Liver (tissue), 3 donors: ENCODE results near the gene HRH2.

Source experiments
- EGR1 ChIP-seq, 2 donors: IDR thresholded peaks; 2 replicates each; pipeline ENCODE4 v1.6.1; 2016 to 2018; ENCODE audit warnings: antibody characterized with exemption in 2 of 2, low read depth in 2 of 2
- GABPA ChIP-seq, 2 donors: IDR thresholded peaks in 1 of 2; conservative IDR thresholded peaks in 1 of 2; 2 replicates each; pipeline ENCODE4 v1.6.1; 2016; ENCODE audit warnings: antibody characterized with exemption in 2 of 2, mild to moderate bottlenecking in 1 of 2, moderate library complexity in 1 of 2
- NR2F2 ChIP-seq: IDR thresholded peaks from 2 replicates; pipeline ENCODE4 v1.6.1; 2016; ENCODE audit warnings: antibody characterized with exemption
- SP1 ChIP-seq: IDR thresholded peaks from 2 replicates; pipeline ENCODE4 v1.6.1; 2018; ENCODE audit warnings: antibody characterized with exemption, mild to moderate bottlenecking
- TAF1 ChIP-seq: conservative IDR thresholded peaks from 2 replicates; pipeline ENCODE4 v1.6.1; 2016; ENCODE audit warnings: antibody characterized with exemption, mild to moderate bottlenecking
- YY1 ChIP-seq: IDR thresholded peaks from 2 replicates; pipeline ENCODE4 v1.6.1; 2016; ENCODE audit warnings: antibody characterized with exemption, mild to moderate bottlenecking
- TF ChIP-seq, protein P1 (sequence below): fragments of 150-350 bp; IDR thresholded peaks from 2 replicates; pipeline ENCODE4 v1.5.1; 2017; ENCODE audit warnings: improper control_type of control experiment, low read depth, low read length; ENCODE audit not compliant: missing input control
- TF ChIP-seq, protein P2 (sequence below): IDR thresholded peaks from 2 replicates; pipeline ENCODE4 v1.6.1; 2016; ENCODE audit warnings: antibody characterized with exemption
- TF ChIP-seq, protein P3 (sequence below): IDR thresholded peaks from 2 replicates; pipeline ENCODE4 v1.6.1; 2016; ENCODE audit warnings: antibody characterized with exemption, mild to moderate bottlenecking
- donor health status: healthy.
- donor health status: healthy.

DNA sequence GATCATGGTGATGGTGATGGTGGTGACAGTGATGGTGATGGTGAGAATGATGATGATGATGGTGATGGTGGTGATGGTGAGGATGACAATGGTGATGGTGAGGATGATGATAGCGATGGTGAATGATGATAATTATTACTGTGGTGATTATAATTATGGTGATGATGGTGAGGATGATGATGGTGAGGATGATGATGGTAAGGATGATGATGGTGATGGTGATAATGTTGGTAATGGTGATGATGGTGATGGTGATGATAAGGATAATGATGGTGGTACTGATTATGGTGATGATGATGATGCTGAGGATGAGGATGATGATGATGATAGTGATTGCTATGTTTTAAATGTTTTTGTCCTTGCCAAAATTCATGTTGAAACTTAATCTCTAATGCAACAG, 37.3 kb upstream of the HRH2 start:
- no peak for TF ChIP-seq NR2F2
- no peak for TF ChIP-seq SP1
- TF ChIP-seq, protein P1, sequence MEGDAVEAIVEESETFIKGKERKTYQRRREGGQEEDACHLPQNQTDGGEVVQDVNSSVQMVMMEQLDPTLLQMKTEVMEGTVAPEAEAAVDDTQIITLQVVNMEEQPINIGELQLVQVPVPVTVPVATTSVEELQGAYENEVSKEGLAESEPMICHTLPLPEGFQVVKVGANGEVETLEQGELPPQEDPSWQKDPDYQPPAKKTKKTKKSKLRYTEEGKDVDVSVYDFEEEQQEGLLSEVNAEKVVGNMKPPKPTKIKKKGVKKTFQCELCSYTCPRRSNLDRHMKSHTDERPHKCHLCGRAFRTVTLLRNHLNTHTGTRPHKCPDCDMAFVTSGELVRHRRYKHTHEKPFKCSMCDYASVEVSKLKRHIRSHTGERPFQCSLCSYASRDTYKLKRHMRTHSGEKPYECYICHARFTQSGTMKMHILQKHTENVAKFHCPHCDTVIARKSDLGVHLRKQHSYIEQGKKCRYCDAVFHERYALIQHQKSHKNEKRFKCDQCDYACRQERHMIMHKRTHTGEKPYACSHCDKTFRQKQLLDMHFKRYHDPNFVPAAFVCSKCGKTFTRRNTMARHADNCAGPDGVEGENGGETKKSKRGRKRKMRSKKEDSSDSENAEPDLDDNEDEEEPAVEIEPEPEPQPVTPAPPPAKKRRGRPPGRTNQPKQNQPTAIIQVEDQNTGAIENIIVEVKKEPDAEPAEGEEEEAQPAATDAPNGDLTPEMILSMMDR, result no peak
- no peak for TF ChIP-seq TAF1
- TF ChIP-seq, protein P2, sequence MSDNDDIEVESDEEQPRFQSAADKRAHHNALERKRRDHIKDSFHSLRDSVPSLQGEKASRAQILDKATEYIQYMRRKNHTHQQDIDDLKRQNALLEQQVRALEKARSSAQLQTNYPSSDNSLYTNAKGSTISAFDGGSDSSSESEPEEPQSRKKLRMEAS, result no peak
- TF ChIP-seq YY1, result no peak
- TF ChIP-seq, protein P3, sequence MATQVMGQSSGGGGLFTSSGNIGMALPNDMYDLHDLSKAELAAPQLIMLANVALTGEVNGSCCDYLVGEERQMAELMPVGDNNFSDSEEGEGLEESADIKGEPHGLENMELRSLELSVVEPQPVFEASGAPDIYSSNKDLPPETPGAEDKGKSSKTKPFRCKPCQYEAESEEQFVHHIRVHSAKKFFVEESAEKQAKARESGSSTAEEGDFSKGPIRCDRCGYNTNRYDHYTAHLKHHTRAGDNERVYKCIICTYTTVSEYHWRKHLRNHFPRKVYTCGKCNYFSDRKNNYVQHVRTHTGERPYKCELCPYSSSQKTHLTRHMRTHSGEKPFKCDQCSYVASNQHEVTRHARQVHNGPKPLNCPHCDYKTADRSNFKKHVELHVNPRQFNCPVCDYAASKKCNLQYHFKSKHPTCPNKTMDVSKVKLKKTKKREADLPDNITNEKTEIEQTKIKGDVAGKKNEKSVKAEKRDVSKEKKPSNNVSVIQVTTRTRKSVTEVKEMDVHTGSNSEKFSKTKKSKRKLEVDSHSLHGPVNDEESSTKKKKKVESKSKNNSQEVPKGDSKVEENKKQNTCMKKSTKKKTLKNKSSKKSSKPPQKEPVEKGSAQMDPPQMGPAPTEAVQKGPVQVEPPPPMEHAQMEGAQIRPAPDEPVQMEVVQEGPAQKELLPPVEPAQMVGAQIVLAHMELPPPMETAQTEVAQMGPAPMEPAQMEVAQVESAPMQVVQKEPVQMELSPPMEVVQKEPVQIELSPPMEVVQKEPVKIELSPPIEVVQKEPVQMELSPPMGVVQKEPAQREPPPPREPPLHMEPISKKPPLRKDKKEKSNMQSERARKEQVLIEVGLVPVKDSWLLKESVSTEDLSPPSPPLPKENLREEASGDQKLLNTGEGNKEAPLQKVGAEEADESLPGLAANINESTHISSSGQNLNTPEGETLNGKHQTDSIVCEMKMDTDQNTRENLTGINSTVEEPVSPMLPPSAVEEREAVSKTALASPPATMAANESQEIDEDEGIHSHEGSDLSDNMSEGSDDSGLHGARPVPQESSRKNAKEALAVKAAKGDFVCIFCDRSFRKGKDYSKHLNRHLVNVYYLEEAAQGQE, result no peak
- no peak for TF ChIP-seq GABPA (IDR thresholded peaks at IDR 0.05 in 1 of 2, conservative IDR thresholded peaks at IDR 0.05 in 1 of 2)
- no peak for TF ChIP-seq EGR1 (IDR thresholded peaks at IDR 0.05; ENCODE audit: low read depth in 2 of 2)
